ENCODE measurements around the gene FAAP24. TPM values are rescaled to one million over a fixed set of nuclear protein-coding genes. Genes with fewer than 3 reads are reported as not detected.
"Not testable (repeated sequence)": the region's sequence is repeated elsewhere in the genome, so short reads cannot be mapped to it uniquely, and the experiment has no call there.

The FAAP24 gene
- polyA plus RNA-seq, 3 donors from 2014 or later: 3.5 to 8.2 (median 4.2) TPM

GRCh38 chr19:32977280-32977679 lies 5.2 kb downstream of the FAAP24 start:
- no peak overlapping the region for H3K27ac Mint-ChIP-seq
- H3K4me3 Mint-ChIP-seq: no peak overlapping the region
- H3K36me3 Mint-ChIP-seq: peaks cover 0 to 3% (median under 1%) of the 10 kb centered on the region in 3 donors
- H3K4me1 Mint-ChIP-seq: peaks cover 2% of the 10 kb centered on the region in 2 donors
- DNase-seq: no peak
- peaks cover 0 to 2% (median 1%) of the 10 kb centered on the region in 3 donors for H3K27me3 Mint-ChIP-seq (ENCODE audit: low read depth in 3 of 3)
- H3K9me3 Mint-ChIP-seq: no peaks in the 10 kb centered on the region

- H3K9me3 Mint-ChIP-seq; H3K27me3 Mint-ChIP-seq (ENCODE audit: low read depth in 3 of 3); DNase-seq; H3K27ac Mint-ChIP-seq; H3K4me3 Mint-ChIP-seq; H3K36me3 Mint-ChIP-seq; H3K4me1 Mint-ChIP-seq: not testable (repeated sequence)
Measured at GRCh38 chr19:32977813-32978212, 5.8 kb downstream of the FAAP24 start.

GRCh38 chr19:32979807-32980206 lies 7.8 kb downstream of the FAAP24 start:
- DNase-seq, H3K9me3 Mint-ChIP-seq: not testable (repeated sequence)

GRCh38 chr19:32982488-32982887 lies 10.4 kb downstream of the FAAP24 start:
- H3K4me3 Mint-ChIP-seq; H3K27me3 Mint-ChIP-seq (ENCODE audit: low read depth in 3 of 3); H3K9me3 Mint-ChIP-seq; H3K27ac Mint-ChIP-seq; H3K36me3 Mint-ChIP-seq; H3K4me1 Mint-ChIP-seq; DNase-seq: not testable (repeated sequence)

More at GRCh38 chr19:32979807-32980206, 7.8 kb downstream of the FAAP24 start:
- H3K4me1 Mint-ChIP-seq; H3K27ac Mint-ChIP-seq; H3K27me3 Mint-ChIP-seq (ENCODE audit: low read depth in 3 of 3); H3K36me3 Mint-ChIP-seq; H3K4me3 Mint-ChIP-seq: not testable (repeated sequence)

GRCh38 chr19:32988254-32988653 lies 16.2 kb downstream of the FAAP24 start:
- not testable (repeated sequence) for H3K36me3 Mint-ChIP-seq; DNase-seq; H3K27me3 Mint-ChIP-seq (ENCODE audit: low read depth in 3 of 3); H3K4me3 Mint-ChIP-seq; H3K4me1 Mint-ChIP-seq; H3K9me3 Mint-ChIP-seq; H3K27ac Mint-ChIP-seq

- Mint-ChIP-seq H3K27me3 (ENCODE audit: low read depth in 3 of 3) (peaks cover 0 to 2% (median 0%) of the 10 kb centered on the region in 3 donors), H3K27ac (no peak overlapping the region), H3K36me3 (no peaks in the 10 kb centered on the region)
Measured at GRCh38 chr19:32988724-32989123, 16.7 kb downstream of the FAAP24 start.

GRCh38 chr19:32995966-32996365 lies 23.9 kb downstream of the FAAP24 start:
- H3K4me1 Mint-ChIP-seq, H3K27ac Mint-ChIP-seq, H3K9me3 Mint-ChIP-seq: not testable (repeated sequence)

More at GRCh38 chr19:32988724-32989123, 16.7 kb downstream of the FAAP24 start:
- Mint-ChIP-seq H3K9me3 (no peaks in the 10 kb centered on the region), H3K4me3 (no peak overlapping the region), H3K4me1 (no peaks in the 10 kb centered on the region)
- no peak for DNase-seq

GRCh38 chr19:32997061-32997464 lies 25.0 kb downstream of the FAAP24 start:
- DNase-seq; H3K27me3 Mint-ChIP-seq (ENCODE audit: low read depth in 3 of 3); H3K4me1 Mint-ChIP-seq; H3K27ac Mint-ChIP-seq; H3K36me3 Mint-ChIP-seq; H3K4me3 Mint-ChIP-seq; H3K9me3 Mint-ChIP-seq: not testable (repeated sequence)

More at GRCh38 chr19:32995966-32996365, 23.9 kb downstream of the FAAP24 start:
- H3K27me3 Mint-ChIP-seq (ENCODE audit: low read depth in 3 of 3); H3K36me3 Mint-ChIP-seq; DNase-seq; H3K4me3 Mint-ChIP-seq: not testable (repeated sequence)

GRCh38 chr19:32997716-32998355 lies 25.8 kb downstream of the FAAP24 start:
- no peak for DNase-seq
- Mint-ChIP-seq H3K4me3 (no peak overlapping the region), H3K27ac (no peak overlapping the region), H3K36me3 (peaks cover 0 to 3% (median 0%) of the 10 kb centered on the region in 3 donors), H3K9me3 (no peaks in the 10 kb centered on the region), H3K4me1 (peaks cover 3 to 5% of the 10 kb centered on the region in 2 donors), H3K27me3 (ENCODE audit: low read depth in 3 of 3) (no peaks in the 10 kb centered on the region)

- no peak overlapping the region for H3K4me3 Mint-ChIP-seq
- no peaks in the 10 kb centered on the region for H3K9me3 Mint-ChIP-seq
- peaks cover 3 to 5% of the 10 kb centered on the region in 2 donors for H3K4me1 Mint-ChIP-seq
- H3K36me3 Mint-ChIP-seq: peaks cover 0 to 3% (median 0%) of the 10 kb centered on the region in 3 donors
- no peak overlapping the region for H3K27ac Mint-ChIP-seq
- DNase-seq: no peak
- no peaks in the 10 kb centered on the region for H3K27me3 Mint-ChIP-seq (ENCODE audit: low read depth in 3 of 3)
Measured at GRCh38 chr19:32998722-32999121, 26.7 kb downstream of the FAAP24 start.

- H3K36me3 Mint-ChIP-seq: peaks cover 0 to 3% (median 0%) of the 10 kb centered on the region in 3 donors
- no peak overlapping the region for H3K4me3 Mint-ChIP-seq
- no peak overlapping the region for H3K27ac Mint-ChIP-seq
- no peak for DNase-seq
- peaks cover under 1 to 1% (median 1%) of the 10 kb centered on the region in 3 donors for H3K27me3 Mint-ChIP-seq (ENCODE audit: low read depth in 3 of 3)
- H3K4me1 Mint-ChIP-seq: peaks cover 3 to 5% of the 10 kb centered on the region in 2 donors
- no peaks in the 10 kb centered on the region for H3K9me3 Mint-ChIP-seq
Measured at GRCh38 chr19:33000510-33000909, 28.5 kb downstream of the FAAP24 start.

- no peaks in the 10 kb centered on the region for H3K9me3 Mint-ChIP-seq
- peaks cover 1 to 2% (median 1%) of the 10 kb centered on the region in 3 donors for H3K27me3 Mint-ChIP-seq (ENCODE audit: low read depth in 3 of 3)
- no peak for DNase-seq
- no peak overlapping the region for H3K27ac Mint-ChIP-seq
- peaks cover 0 to 3% (median 0%) of the 10 kb centered on the region in 3 donors for H3K36me3 Mint-ChIP-seq
- H3K4me1 Mint-ChIP-seq: peaks cover 3 to 5% of the 10 kb centered on the region in 2 donors
- no peak overlapping the region for H3K4me3 Mint-ChIP-seq
Measured at GRCh38 chr19:33000910-33001309, 28.9 kb downstream of the FAAP24 start.

GRCh38 chr19:33002126-33002865 lies 30.3 kb downstream of the FAAP24 start:
- not testable (repeated sequence) for H3K4me1 Mint-ChIP-seq; H3K27ac Mint-ChIP-seq; DNase-seq; H3K9me3 Mint-ChIP-seq; H3K36me3 Mint-ChIP-seq; H3K27me3 Mint-ChIP-seq (ENCODE audit: low read depth in 3 of 3); H3K4me3 Mint-ChIP-seq

GRCh38 chr19:33003424-33004024 lies 31.5 kb downstream of the FAAP24 start:
- H3K36me3 Mint-ChIP-seq; H3K27me3 Mint-ChIP-seq (ENCODE audit: low read depth in 3 of 3); H3K9me3 Mint-ChIP-seq; H3K27ac Mint-ChIP-seq; DNase-seq; H3K4me3 Mint-ChIP-seq; H3K4me1 Mint-ChIP-seq: not testable (repeated sequence)

Measured in immature natural killer cell (primary cell).